Fibroblast of lung (primary cell): ENCODE results near the gene MT1A.

ENCODE experiments used
- CTCF ChIP-seq, 2 donors: IDR thresholded peaks in 1 of 2; conservative IDR thresholded peaks in 1 of 2; 1 replicate in 1 of 2; 2 replicates in 1 of 2; pipeline ENCODE4 v1.5.1; 2011 to 2012; ENCODE audit warnings: low read length in 2 of 2, control low read depth in 1 of 2, inconsistent platforms in 1 of 2, low read depth in 1 of 2, mild to moderate bottlenecking in 1 of 2
- EZH2 ChIP-seq: IDR thresholded peaks from 2 replicates; pipeline ENCODE4 v1.5.1; 2012; ENCODE audit warnings: low read length, control low read depth, mild to moderate bottlenecking; ENCODE audit errors: missing control alignments

- TF ChIP-seq EZH2 (no peak), CTCF (conservative IDR thresholded peaks at IDR 0.05 in 1 of 2, IDR thresholded peaks at IDR 0.05 in 1 of 2; ENCODE audit: low read depth in 1 of 2, low read length in 2 of 2) (no peak)
Observed at GRCh38 chr16:56679818-56680217, 41.4 kb downstream of the MT1A start.
